Neural crest cell (in vitro differentiated cells): ENCODE data around the gene KCNA4. TPM values are rescaled to one million over a fixed set of nuclear protein-coding genes. Genes with fewer than 3 reads are reported as not detected.

Experiments used
- DNase-seq: peaks from one replicate; pipeline ENCODE4 v3.0.0; 2021; ENCODE audit warnings: low read depth, mixed read lengths, low spot score
- H3K27ac Mint-ChIP-seq: one replicate; pipeline ENCODE4 v1.8.0; 2021; ENCODE audit warnings: mild to moderate bottlenecking, mixed read lengths; ENCODE audit not compliant: unreplicated experiment
- H3K27me3 Mint-ChIP-seq: 2 replicates; pipeline ENCODE4 v1.8.0; 2021; ENCODE audit warnings: low read depth, mild to moderate bottlenecking, mixed read lengths
- H3K36me3 Mint-ChIP-seq: 2 replicates; pipeline ENCODE4 v1.8.0; 2021; ENCODE audit warnings: low read depth, mild to moderate bottlenecking, mixed read lengths
- H3K4me1 Mint-ChIP-seq: 2 replicates; pipeline ENCODE4 v1.8.0; 2021; ENCODE audit warnings: mixed read lengths
- H3K4me3 Mint-ChIP-seq: one replicate; pipeline ENCODE4 v1.8.0; 2021; ENCODE audit warnings: mild to moderate bottlenecking, mixed read lengths
- H3K9me3 Mint-ChIP-seq: 2 replicates; pipeline ENCODE4 v1.8.0; 2021; ENCODE audit warnings: mixed read lengths
- total RNA-seq: library from RNA; stranded (reverse); gene quantifications from 2 replicates; pipeline ENCODE4 v1.2.1, GENCODE V29; 2021
- TF ChIP-seq, protein P1 (sequence below): fragments of 200-600 bp; sonication (generic); conservative IDR thresholded peaks from 2 replicates; pipeline ENCODE4 v1.5.0; 2021; ENCODE audit warnings: antibody characterized with exemption, mild to moderate bottlenecking

Gene KCNA4
- total RNA-seq, 1 donor from 2014 or later = 1.2 TPM

DNA sequence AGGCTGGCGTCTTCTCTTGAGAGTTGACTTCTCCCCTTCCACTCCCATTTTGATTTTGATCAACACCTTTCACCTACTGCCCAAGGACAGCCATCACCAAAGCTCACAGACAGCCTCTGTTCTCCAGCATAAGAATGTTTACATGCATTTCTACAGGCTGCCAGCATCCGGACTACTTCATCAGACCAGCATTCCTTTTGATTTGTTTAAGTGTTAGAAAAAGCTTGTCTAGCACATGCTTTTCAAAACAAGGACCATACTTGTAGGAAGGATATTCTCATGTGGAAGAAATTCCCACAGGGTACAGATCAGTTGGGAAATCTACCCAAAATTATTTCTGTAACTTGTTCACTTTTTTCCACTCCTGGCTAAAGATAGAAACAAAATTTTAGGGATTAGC is 6.2 kb upstream of the KCNA4 start:
- DNase-seq = no peak
- Mint-ChIP-seq H3K36me3 (no peaks in the 10 kb centered on the region), H3K9me3 (peaks cover 5% of the 10 kb centered on the region), H3K4me3 (no peak overlapping the region), H3K27ac (no peak overlapping the region), H3K27me3 (peaks cover 31% of the 10 kb centered on the region), H3K4me1 (peaks cover 6% of the 10 kb centered on the region)
- TF ChIP-seq, protein P1, sequence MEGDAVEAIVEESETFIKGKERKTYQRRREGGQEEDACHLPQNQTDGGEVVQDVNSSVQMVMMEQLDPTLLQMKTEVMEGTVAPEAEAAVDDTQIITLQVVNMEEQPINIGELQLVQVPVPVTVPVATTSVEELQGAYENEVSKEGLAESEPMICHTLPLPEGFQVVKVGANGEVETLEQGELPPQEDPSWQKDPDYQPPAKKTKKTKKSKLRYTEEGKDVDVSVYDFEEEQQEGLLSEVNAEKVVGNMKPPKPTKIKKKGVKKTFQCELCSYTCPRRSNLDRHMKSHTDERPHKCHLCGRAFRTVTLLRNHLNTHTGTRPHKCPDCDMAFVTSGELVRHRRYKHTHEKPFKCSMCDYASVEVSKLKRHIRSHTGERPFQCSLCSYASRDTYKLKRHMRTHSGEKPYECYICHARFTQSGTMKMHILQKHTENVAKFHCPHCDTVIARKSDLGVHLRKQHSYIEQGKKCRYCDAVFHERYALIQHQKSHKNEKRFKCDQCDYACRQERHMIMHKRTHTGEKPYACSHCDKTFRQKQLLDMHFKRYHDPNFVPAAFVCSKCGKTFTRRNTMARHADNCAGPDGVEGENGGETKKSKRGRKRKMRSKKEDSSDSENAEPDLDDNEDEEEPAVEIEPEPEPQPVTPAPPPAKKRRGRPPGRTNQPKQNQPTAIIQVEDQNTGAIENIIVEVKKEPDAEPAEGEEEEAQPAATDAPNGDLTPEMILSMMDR = no peak

DNA sequence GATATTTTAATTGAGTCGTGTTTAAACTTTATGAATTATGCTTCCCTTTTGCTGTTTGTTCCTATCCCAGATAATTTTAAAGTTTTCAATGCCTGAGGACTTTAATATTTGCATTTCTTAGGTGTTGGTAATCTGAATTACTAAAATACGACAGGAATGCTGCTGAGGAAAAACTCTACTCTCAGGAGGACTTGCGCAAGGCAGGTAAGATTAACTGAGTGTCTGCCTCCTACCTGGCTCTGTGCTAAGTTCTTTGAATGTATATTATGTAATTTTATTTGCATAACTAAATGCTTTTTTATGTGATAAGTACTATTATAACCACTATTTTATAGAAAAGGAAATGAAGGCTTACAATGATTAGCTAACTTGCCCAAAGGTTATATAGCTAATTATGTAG is 2.7 kb upstream of the KCNA4 start:
- Mint-ChIP-seq H3K36me3 (no peaks in the 10 kb centered on the region), H3K4me1 (no peaks in the 10 kb centered on the region), H3K4me3 (no peak overlapping the region), H3K9me3 (peaks cover 3% of the 10 kb centered on the region), H3K27me3 (peaks cover 41% of the 10 kb centered on the region), H3K27ac (no peak overlapping the region)
- DNase-seq = no peak
- TF ChIP-seq, protein P1 = no peak

DNA sequence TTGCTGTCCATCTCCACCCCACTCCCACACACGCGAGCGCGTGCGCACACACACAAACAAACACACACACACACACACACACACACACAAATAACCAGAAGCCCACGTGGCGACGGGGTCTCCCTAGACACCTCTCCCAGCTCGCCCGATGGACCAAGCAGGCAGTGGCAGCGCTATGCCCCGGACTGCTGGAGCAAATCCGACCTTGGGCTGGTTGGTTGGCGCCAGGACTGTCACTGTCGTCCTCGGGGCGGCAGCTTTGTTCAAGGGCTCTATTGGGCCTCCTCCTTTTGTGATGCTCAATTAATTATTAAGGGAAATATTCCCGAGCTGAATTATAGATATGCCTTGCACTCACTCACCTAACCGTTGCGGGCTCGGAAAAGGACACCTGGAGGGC is 1.7 kb upstream of the KCNA4 start:
- Mint-ChIP-seq H3K9me3 (peaks cover 3% of the 10 kb centered on the region), H3K4me1 (no peaks in the 10 kb centered on the region), H3K36me3 (no peaks in the 10 kb centered on the region), H3K27ac (no peak overlapping the region), H3K4me3 (no peak overlapping the region), H3K27me3 (peaks cover 41% of the 10 kb centered on the region)
- no peak for DNase-seq
- TF ChIP-seq, protein P1 = no peak

DNA sequence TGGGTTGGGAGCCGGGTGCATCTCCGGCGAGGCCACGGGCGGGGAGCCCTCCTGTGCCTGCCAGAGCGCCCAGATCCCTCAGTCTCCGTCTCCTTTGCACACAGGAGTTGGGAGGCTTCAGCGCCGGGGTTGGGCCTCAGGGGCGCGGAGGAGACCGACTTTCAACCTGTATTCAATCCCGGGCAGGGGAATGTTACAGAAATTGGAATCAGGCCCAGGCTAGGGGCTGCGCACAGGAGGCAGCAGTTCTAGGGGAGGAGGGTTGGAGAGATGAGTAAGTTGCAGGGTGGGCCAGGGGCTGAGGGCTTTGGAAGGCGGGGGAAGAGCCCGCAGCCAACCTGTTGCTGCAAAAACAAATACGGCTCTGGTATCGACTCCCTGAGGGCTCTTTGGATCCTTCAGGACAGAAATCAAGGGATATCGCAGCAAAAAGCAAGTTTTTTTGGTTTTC is 640 bp upstream of the KCNA4 start:
- peaks cover 39% of the 10 kb centered on the region for H3K27me3 Mint-ChIP-seq
- DNase-seq = no peak
- TF ChIP-seq, protein P1 = no peak
- peaks cover 3% of the 10 kb centered on the region for H3K9me3 Mint-ChIP-seq
- no peaks in the 10 kb centered on the region for H3K36me3 Mint-ChIP-seq
- no peaks in the 10 kb centered on the region for H3K4me1 Mint-ChIP-seq
- no peak overlapping the region for H3K27ac Mint-ChIP-seq
- H3K4me3 Mint-ChIP-seq = peak overlapping the region; percentile 74

DNA sequence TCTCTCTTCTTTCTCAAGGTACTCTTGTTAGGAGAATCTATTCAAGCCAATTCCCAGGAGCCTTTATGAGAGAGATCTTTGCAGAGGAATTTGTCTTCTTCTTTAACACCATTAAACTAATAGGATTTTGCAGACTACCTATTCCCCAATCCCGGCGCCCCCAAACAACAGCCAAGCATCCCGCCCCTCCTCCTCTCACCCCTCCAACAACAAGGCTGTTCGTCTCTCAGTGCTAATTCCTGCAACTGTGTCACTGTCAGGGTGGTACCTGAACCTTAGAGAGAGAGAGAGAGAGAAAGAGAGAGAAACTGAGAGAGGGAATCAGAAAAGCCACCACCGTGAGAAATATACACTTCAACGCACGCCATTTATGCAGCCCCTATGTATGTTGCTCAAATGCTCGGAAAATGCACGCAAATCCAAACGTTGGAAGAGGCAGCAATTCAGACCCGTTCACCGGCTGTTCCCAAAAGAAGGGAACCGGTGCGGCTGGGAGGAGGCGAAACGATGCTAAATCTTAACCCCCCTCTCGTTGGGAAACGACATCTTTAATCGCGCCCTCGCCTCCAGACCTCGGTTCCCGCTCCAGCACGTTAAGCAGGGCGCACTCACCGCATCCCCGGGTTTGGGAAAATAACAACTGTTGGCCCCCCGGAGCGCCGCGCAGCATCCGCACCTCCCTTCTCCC is 961 bp downstream of the KCNA4 start:
- Mint-ChIP-seq H3K4me1 (no peaks in the 10 kb centered on the region), H3K9me3 (peaks cover 2% of the 10 kb centered on the region), H3K27me3 (peaks cover 34% of the 10 kb centered on the region), H3K4me3 (no peak overlapping the region), H3K36me3 (no peaks in the 10 kb centered on the region), H3K27ac (no peak overlapping the region)
- TF ChIP-seq, protein P1 = no peak
- DNase-seq = no peak
